ENCODE results near the gene TDRD12. TPM values are rescaled to one million over a fixed set of nuclear protein-coding genes. Genes with fewer than 3 reads are reported as not detected.
A peak's percentile ranks its signal among the peaks of the same experiment; 100 is the strongest.
"Not testable (repeated sequence)": the region's sequence is repeated elsewhere in the genome, so short reads cannot be mapped to it uniquely, and the experiment has no call there.

The TDRD12 gene
- total RNA-seq, 2 donors from 2014 or later, result 0.29 TPM; not detected in 1

GRCh38 chr19:32702010-32702409 lies 17.6 kb upstream of the TDRD12 start:
- peaks cover 30% of the 10 kb centered on the region for H3K36me3 Mint-ChIP-seq
- H3K4me3 Mint-ChIP-seq, result no peak overlapping the region
- DNase-seq (ENCODE audit: low spot score) (no peak), ATAC-seq (no peak)
- no peak overlapping the region for H3K27ac Mint-ChIP-seq
- H3K27me3 Mint-ChIP-seq, result no peaks in the 10 kb centered on the region
- H3K9me3 Mint-ChIP-seq, result no peaks in the 10 kb centered on the region
- peaks cover 21 to 24% of the 10 kb centered on the region in 2 donors for H3K4me1 Mint-ChIP-seq (ENCODE audit: low read depth in 2 of 2)

GRCh38 chr19:32704006-32704405 lies 15.6 kb upstream of the TDRD12 start:
- not testable (repeated sequence) for H3K27me3 Mint-ChIP-seq; ATAC-seq; DNase-seq (ENCODE audit: low spot score); H3K4me3 Mint-ChIP-seq; H3K27ac Mint-ChIP-seq; H3K9me3 Mint-ChIP-seq
- peaks cover 19% of the 10 kb centered on the region for H3K36me3 Mint-ChIP-seq
- H3K4me1 Mint-ChIP-seq (ENCODE audit: low read depth in 2 of 2), result peaks cover 13 to 15% of the 10 kb centered on the region in 2 donors

GRCh38 chr19:32708457-32708856 lies 11.1 kb upstream of the TDRD12 start:
- Mint-ChIP-seq H3K27ac (peak overlapping the region; percentile 22 to 74), H3K4me3 (no peak overlapping the region), H3K27me3 (no peaks in the 10 kb centered on the region), H3K4me1 (ENCODE audit: low read depth in 2 of 2) (peaks cover 8 to 19% of the 10 kb centered on the region in 2 donors), H3K36me3 (peaks cover 11% of the 10 kb centered on the region), H3K9me3 (no peaks in the 10 kb centered on the region)
- ATAC-seq (no peak), DNase-seq (ENCODE audit: low spot score) (no peak)

- no peak for ATAC-seq
- Mint-ChIP-seq H3K4me3 (no peak overlapping the region), H3K36me3 (peaks cover 8% of the 10 kb centered on the region), H3K9me3 (no peaks in the 10 kb centered on the region), H3K27me3 (no peaks in the 10 kb centered on the region), H3K4me1 (ENCODE audit: low read depth in 2 of 2) (peaks cover 8 to 19% of the 10 kb centered on the region in 2 donors), H3K27ac (peak overlapping the region; percentile 22 to 74)
- DNase-seq (ENCODE audit: low spot score), result no peak
These were observed 10.5 kb upstream of the TDRD12 start for GRCh38 chr19:32709032-32709431.

- H3K27me3 Mint-ChIP-seq, result no peaks in the 10 kb centered on the region
These were observed 7.8 kb upstream of the TDRD12 start for GRCh38 chr19:32711747-32712146.

GRCh38 chr19:32716203-32716602 lies 3.4 kb upstream of the TDRD12 start:
- not testable (repeated sequence) for H3K27ac Mint-ChIP-seq; H3K4me3 Mint-ChIP-seq; H3K4me1 Mint-ChIP-seq (ENCODE audit: low read depth in 2 of 2); H3K27me3 Mint-ChIP-seq; H3K36me3 Mint-ChIP-seq; H3K9me3 Mint-ChIP-seq; ATAC-seq; DNase-seq (ENCODE audit: low spot score)

More at GRCh38 chr19:32711747-32712146, 7.8 kb upstream of the TDRD12 start:
- Mint-ChIP-seq H3K27ac (no peak overlapping the region), H3K4me3 (no peak overlapping the region), H3K36me3 (no peaks in the 10 kb centered on the region), H3K9me3 (no peaks in the 10 kb centered on the region), H3K4me1 (ENCODE audit: low read depth in 2 of 2) (peaks cover 8 to 15% of the 10 kb centered on the region in 2 donors)
- no peak for ATAC-seq
- DNase-seq (ENCODE audit: low spot score), result no peak

- Mint-ChIP-seq H3K27ac (no peak overlapping the region), H3K4me3 (no peak overlapping the region), H3K4me1 (ENCODE audit: low read depth in 2 of 2) (no peaks in the 10 kb centered on the region), H3K36me3 (no peaks in the 10 kb centered on the region), H3K27me3 (no peaks in the 10 kb centered on the region), H3K9me3 (no peaks in the 10 kb centered on the region)
- ATAC-seq, result no peak
- no peak for DNase-seq (ENCODE audit: low spot score)
These were observed 2.1 kb upstream of the TDRD12 start for GRCh38 chr19:32717496-32717895.

- no peaks in the 10 kb centered on the region for H3K36me3 Mint-ChIP-seq
- no peaks in the 10 kb centered on the region for H3K27me3 Mint-ChIP-seq
- H3K4me1 Mint-ChIP-seq (ENCODE audit: low read depth in 2 of 2), result no peaks in the 10 kb centered on the region
- DNase-seq (ENCODE audit: low spot score) (no peak), ATAC-seq (no peak)
- H3K9me3 Mint-ChIP-seq, result no peaks in the 10 kb centered on the region
- no peak overlapping the region for H3K4me3 Mint-ChIP-seq
- H3K27ac Mint-ChIP-seq, result no peak overlapping the region
These were observed 1.3 kb upstream of the TDRD12 start for GRCh38 chr19:32718286-32718685.

- Mint-ChIP-seq H3K27ac (no peak overlapping the region), H3K4me3 (no peak overlapping the region), H3K9me3 (no peaks in the 10 kb centered on the region), H3K4me1 (ENCODE audit: low read depth in 2 of 2) (no peaks in the 10 kb centered on the region), H3K27me3 (no peaks in the 10 kb centered on the region), H3K36me3 (no peaks in the 10 kb centered on the region)
- ATAC-seq, result peak in 1 of 2 donors; percentile 20
- DNase-seq (ENCODE audit: low spot score), result no peak
These were observed 809 bp downstream of the TDRD12 start for GRCh38 chr19:32720216-32720935.

- no peaks in the 10 kb centered on the region for H3K27me3 Mint-ChIP-seq
- ATAC-seq (peak in 1 of 2 donors; percentile 40), DNase-seq (ENCODE audit: low spot score) (no peak)
- no peak overlapping the region for H3K27ac Mint-ChIP-seq
- no peaks in the 10 kb centered on the region for H3K36me3 Mint-ChIP-seq
- H3K9me3 Mint-ChIP-seq, result no peaks in the 10 kb centered on the region
- H3K4me1 Mint-ChIP-seq (ENCODE audit: low read depth in 2 of 2), result no peaks in the 10 kb centered on the region
- H3K4me3 Mint-ChIP-seq, result no peak overlapping the region
These were observed 1.3 kb downstream of the TDRD12 start for GRCh38 chr19:32720936-32721250.

GRCh38 chr19:32735936-32736335 lies 16.4 kb downstream of the TDRD12 start:
- no peak for ATAC-seq
- Mint-ChIP-seq H3K4me1 (ENCODE audit: low read depth in 2 of 2) (peaks cover 0 to 6% of the 10 kb centered on the region in 2 donors), H3K9me3 (no peaks in the 10 kb centered on the region), H3K27ac (no peak overlapping the region), H3K27me3 (peaks cover 4 to 7% of the 10 kb centered on the region in 2 donors), H3K4me3 (no peak overlapping the region), H3K36me3 (no peaks in the 10 kb centered on the region)
- no peak for DNase-seq (ENCODE audit: low spot score)

GRCh38 chr19:32743021-32743420 lies 23.5 kb downstream of the TDRD12 start:
- Mint-ChIP-seq H3K27me3 (peaks cover 4 to 7% of the 10 kb centered on the region in 2 donors), H3K4me1 (ENCODE audit: low read depth in 2 of 2) (peaks cover 0 to 1% of the 10 kb centered on the region in 2 donors), H3K9me3 (no peaks in the 10 kb centered on the region), H3K27ac (no peak overlapping the region), H3K36me3 (no peaks in the 10 kb centered on the region), H3K4me3 (no peak overlapping the region)
- ATAC-seq (no peak), DNase-seq (ENCODE audit: low spot score) (no peak)

GRCh38 chr19:32743447-32743846 lies 23.9 kb downstream of the TDRD12 start:
- Mint-ChIP-seq H3K9me3 (no peaks in the 10 kb centered on the region), H3K36me3 (no peaks in the 10 kb centered on the region), H3K4me3 (no peak overlapping the region), H3K27ac (no peak overlapping the region), H3K4me1 (ENCODE audit: low read depth in 2 of 2) (peaks cover 0 to 2% of the 10 kb centered on the region in 2 donors), H3K27me3 (peaks cover 4 to 7% of the 10 kb centered on the region in 2 donors)
- ATAC-seq (no peak), DNase-seq (ENCODE audit: low spot score) (no peak)

- Mint-ChIP-seq H3K4me3 (no peak overlapping the region), H3K27ac (no peak overlapping the region), H3K27me3 (peaks cover 4 to 7% of the 10 kb centered on the region in 2 donors), H3K9me3 (no peaks in the 10 kb centered on the region), H3K36me3 (no peaks in the 10 kb centered on the region), H3K4me1 (ENCODE audit: low read depth in 2 of 2) (peaks cover 0 to 2% of the 10 kb centered on the region in 2 donors)
- DNase-seq (ENCODE audit: low spot score) (no peak), ATAC-seq (no peak)
These were observed 25.2 kb downstream of the TDRD12 start for GRCh38 chr19:32744555-32745325.

Data from natural killer cell treated with Interleukin-12 subunit alpha and Interleukin-12 subunit beta and Interleukin-15 and Interleukin-18, amount 100 ng/mL, for 72 hours (primary cell).